HG02884 (cell line): ENCODE data around the gene KLHL12.

Experiments used
- ATAC-seq: cut with Tn5 transposase; IDR thresholded peaks from one replicate; pipeline ENCODE4 v1.9.1; 2021; ENCODE audit warnings: mild to moderate bottlenecking, moderate library complexity; ENCODE audit not compliant: unreplicated experiment

Gene KLHL12

DNA sequence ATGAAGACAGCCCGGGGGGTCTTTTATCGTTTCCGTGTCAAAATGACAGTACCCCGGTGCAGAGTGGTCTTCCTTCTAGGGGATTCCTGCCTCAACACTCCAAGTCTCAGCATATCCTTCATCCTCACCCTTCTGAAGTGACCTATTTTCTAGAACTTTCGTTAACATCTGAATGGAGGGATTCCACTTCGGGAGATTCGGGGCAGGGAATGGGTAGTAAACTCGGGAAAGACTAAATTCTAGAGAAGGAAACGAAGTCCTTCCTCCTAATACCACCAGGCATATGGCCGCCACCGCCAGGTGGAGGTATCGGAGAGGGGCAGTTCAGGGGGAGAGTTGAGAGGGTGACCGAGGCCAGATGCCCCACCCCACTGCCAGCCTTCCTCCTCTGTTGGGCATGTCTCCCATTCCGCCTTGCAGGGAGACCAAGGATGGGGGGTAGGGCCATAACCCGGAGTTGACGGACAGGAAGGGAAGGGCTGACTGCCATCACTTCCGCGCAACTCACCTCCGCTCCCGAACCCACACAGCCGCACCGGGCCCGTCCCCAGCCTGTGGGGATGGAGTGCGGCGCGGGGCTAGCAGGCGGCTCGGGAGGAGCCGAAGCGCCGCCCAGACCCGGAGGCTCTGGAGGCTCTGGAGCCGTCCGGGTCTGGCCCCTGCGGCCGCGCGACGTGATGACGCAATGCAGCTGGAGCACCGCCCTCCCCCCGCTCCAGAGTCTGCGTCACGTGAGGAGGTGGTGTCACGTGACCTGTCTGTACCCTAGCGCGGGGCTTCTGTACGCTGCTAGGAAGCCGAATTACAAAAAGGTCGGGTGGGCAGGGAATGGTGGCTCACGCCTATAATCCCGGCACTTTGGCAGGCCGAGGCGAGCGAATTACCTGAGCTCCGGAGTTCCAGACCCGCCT is at the start of gene KLHL12:
Gene KLHL12 (minus strand): TSS at position 654 of the 911 bp plus-strand sequence. CDS start 2,072 bp downstream, outside the sequence.
- peak; percentile 85 for ATAC-seq

DNA sequence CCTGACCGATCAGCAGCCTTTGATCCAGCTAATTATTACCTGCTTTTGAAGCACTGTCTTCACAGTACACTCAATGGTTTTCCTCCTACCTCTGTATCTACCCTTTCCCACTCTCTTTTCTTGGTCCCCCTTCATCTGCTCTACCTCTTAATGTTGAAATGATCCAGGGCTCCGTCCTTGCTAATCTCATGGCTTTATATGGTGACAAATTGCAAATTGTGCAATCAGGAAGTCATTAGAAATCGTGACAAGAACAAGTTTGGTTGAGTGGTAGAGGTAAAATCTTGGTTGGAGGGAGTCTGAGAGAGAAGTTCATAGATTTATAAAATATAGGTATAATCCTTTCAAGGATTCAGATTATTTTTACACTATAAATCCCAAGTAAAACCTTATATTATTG is 49.6 kb upstream of the KLHL12 start:
- ATAC-seq = no peak

DNA sequence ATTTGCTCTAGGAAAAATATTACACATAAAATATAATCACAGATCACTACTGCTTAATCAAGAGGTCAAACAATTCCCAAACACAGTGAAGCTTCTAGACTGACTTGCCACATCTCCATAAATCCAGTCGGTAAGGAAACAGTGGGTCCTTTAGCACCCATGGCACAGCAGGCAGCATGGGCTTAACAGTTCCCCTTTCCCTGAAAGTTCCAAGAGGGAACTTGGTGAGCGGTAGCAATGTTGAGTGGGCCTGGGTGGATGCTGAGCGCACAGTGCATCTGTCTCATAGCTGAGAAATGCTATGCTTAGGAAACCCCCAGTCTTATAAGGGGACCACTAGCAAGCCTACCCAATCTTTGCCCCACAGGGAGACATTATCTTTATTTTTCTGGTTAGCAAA is 47.8 kb upstream of the KLHL12 start:
- ATAC-seq = no peak

DNA sequence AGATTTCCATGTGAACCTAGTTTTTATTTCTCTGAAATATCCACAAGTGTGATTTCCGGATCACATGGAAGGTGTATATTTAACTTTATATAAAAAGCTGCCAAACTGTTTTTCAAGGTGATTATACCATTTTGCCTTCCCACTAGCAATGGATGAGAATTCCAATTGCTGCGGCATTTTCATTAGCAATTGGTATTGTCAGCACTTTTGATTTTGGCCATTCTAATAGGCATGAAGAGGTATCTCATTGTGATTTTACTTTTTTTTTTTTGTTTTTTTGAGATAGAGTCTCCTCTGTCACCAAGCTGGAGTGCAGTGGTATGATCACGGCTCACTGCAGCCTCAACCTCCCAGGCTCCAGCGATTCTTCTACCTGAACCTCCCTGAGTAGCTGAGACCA is 45.0 kb upstream of the KLHL12 start:
- ATAC-seq = no peak

DNA sequence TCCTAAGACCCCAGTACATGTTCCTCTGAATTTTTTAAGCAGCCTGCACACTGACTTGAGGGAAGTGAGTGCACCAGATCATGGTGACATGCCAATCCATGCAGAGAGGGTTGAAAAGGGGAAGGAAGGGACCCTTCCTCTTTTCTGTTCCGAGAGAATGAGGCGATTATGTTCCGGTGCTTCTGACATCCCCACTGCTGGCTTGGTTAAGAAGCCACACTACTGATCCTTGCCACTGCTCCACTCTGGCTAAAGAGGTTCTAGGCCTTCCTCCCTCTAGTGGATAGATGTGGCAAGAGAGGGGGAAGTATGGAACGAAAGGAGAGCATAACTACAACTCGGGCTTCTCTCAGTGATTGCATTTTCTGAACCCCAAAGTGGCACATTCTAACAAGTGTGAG is 41.9 kb upstream of the KLHL12 start:
- no peak for ATAC-seq

DNA sequence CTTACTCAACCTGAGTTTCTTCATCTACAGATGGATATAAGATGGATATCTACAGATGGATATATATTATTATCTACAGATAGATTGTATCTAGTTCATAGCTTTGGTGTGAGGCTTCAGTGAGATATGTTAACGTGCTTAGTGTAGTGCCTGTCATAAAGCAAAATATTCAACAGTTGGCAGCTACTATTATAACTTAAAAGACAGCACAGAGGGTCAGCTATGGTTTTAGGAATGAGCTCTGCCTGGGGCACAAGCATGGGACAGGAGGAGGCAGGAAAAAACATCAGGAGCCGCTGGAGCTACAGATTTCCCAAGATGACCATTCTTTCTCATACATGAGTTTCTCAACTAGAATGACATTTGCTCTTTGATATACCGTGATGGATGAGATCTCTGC is 41.3 kb upstream of the KLHL12 start:
- ATAC-seq = no peak

DNA sequence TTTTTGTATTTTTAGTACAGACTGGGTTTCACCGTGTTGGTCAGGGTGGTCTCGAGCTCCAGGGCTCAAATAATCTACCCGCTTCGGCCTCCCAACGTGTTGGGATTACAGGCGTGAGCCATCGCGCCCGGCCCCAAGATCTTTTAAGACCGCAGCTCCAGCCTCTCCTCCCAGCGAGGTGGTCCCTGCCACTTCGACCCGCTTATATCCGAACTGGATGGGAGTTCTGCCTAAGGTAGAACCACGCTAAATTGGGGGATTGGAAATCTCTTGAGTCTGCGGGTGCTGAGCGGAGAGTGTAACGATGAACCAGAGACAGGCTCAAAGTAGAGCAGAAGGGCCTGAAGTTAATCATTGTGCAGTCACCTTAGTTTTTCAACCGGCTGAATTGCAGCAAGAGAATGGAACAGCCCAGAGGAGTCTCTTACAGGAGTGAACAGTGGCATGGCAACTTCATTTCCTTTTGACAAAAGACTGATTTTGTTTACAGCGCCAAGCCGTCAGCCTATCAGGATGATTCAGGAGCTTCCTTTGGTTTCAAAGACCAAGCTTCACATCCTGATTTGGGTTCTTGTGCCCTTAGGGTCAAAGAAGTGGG is 40.7 kb upstream of the KLHL12 start:
- no peak for ATAC-seq

DNA sequence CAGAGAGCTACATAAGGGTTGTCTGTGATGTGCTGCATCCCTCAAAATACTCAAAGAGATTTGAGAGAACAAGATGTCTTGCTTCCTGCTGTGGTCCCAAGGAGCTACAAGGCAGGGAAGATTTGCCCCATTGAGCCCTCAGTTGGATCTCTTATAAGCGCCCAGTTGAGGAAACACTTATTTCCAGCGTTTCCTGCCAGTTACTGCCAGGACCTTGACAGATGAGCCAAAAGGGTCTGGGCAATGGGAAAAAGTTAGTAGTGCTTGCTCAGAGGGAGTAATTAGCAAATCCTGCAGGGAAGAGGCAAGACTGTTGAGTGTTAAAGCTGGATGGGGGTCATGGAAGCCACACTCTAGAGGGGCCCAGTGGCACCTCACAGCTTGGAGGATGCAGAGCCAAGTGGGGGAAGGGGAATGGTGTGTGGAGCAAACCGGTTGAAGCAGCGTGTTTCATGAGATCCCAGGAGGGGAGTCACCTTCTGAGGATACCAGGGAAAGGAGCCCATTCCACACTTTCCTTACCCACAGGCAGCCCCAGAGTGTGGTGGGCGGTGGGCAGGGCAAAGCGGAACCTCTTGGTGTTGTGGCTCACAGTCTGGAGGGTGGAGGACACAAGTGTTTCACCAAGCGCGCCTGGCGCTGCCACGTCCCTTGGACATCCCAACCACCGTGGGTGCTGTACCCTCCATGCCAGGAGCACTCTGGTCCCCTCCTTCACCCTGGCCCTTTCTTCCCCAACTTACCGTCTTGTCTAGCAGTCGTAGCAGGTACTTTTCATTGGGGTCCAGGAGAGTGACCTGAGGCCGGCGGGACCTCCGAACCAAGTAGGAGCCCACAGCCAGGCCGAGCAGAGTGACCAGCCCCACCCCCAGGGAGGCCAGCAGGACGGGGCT is 39.2 kb upstream of the KLHL12 start:
- no peak for ATAC-seq

DNA sequence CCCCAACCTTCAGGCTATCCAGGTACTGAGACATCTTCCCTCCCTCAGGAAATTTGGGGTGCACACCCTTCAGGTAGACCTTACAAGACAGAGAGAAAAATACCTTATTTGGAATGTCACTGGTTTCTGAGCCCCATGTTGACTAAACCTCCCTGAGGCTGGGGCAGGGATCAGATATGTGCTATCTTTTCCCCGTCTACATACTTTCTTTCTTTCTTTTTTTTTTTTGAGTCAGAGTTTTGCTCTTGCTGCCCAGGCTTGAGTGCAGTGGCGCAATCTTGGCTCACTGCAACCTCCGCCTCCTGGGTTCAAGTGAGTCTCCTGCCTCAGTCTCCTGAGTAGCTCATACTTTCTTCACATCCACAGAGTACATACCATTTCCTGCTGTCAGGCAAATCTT is 38.4 kb upstream of the KLHL12 start:
- ATAC-seq = no peak

DNA sequence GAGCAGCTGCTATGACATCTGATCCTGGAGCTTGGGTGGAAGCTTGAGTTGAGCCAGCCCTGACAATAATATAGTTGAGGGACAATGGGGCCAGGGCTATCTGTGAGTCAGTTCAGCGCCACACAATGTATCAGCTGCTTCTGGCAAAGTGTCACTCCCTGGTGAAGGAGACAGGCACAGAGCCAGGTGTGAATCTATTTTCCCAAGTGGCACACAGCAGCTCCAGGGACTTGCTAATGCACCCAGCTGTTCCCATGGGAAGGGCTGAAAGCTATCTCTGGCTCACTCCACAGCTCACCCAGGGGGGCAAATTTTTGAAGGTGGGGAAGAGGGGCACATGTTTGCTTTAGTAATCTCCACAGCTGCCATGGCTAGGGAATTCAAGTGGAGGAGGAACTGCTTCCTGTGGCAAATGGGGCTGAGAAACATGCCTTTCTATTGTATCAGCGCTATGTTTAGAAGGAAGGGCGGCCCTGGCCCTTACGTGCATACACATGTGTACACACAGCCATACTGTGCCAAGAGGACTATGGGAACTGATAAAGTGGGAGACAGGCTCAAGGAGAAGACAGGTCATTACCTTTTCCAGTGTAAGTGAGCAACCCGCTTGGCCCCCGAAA is 37.9 kb upstream of the KLHL12 start:
- no peak for ATAC-seq

DNA sequence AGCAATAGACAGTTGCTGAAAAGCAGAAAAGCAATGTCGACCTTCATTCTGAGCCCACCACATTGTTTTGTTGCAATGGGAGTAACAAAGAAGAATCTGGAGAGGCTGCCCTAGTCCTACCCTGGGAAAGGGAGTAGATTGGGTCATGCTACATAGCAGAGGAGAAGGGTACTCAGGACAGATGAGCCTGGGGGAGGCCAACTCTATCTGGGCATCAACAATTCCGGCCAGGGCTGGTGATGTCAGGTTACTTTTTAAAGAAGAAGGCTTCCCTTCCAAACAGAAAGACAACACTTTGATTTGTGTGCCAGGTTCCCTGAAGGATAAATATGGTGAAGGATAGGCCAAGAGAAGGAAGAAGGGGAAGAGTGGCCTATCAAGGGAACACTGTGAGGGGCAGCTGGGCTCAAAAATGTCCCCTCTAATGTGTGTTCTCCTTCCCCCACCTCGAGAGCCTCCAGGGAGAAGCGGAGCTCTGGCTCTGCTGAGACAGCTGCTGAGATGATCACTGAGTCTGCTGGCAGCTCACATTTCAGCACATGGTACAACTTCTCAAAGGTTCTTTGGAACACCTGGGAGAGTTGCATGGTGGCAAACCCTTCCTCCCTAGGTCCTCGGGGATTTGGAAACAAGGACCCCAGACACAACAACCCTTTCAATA is 34.3 kb upstream of the KLHL12 start:
- ATAC-seq = no peak

DNA sequence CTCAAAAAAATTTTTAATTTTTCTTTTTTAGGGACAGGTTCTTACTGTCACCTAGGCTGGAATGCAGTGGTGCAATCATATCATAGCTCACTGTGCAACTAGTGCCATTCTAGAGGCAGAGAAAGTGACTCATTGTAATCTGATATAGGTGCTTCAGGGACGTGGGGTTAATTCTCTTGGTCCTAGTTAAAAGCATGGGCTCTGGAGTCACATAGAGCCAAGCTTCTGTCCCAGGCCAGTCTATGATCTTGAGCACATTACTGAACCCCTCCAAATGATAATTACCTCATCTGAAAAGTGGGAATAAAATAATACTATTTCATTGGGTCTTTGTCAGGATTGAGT is 32.2 kb upstream of the KLHL12 start:
- ATAC-seq = no peak

DNA sequence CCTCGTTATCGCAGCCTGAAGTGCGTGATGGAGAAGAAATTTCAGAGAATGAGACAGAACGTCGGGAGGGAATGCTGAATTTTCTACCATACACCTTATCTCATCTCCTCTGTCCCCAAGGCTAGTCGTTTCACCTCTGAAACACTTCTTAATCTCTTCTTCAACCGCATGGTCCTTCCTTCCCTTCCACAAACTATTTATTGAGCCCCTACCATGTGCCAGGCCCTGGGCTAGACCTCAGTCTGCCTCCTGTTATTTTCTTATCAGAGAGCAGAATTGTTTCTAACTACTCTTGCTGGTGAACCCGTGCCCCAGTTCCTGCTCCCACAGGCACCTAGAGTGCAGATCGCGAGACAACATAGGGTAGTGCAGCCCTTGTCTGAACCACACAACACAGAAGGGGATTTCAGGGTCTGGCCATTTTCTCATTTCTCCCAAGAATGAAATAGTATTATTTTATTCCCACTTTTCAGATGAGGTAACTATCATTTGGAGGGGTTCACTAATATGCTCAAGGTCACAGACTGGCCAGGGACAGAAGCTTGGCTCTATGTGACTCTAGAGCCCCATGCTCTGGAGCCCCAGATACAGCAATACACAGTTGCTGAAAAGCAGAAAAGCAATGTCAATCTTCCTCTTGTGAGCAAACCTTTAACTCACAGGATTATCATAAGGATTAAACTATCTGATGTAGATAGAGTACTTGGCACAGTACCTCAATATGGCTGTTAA is 31.7 kb upstream of the KLHL12 start:
- no peak for ATAC-seq

DNA sequence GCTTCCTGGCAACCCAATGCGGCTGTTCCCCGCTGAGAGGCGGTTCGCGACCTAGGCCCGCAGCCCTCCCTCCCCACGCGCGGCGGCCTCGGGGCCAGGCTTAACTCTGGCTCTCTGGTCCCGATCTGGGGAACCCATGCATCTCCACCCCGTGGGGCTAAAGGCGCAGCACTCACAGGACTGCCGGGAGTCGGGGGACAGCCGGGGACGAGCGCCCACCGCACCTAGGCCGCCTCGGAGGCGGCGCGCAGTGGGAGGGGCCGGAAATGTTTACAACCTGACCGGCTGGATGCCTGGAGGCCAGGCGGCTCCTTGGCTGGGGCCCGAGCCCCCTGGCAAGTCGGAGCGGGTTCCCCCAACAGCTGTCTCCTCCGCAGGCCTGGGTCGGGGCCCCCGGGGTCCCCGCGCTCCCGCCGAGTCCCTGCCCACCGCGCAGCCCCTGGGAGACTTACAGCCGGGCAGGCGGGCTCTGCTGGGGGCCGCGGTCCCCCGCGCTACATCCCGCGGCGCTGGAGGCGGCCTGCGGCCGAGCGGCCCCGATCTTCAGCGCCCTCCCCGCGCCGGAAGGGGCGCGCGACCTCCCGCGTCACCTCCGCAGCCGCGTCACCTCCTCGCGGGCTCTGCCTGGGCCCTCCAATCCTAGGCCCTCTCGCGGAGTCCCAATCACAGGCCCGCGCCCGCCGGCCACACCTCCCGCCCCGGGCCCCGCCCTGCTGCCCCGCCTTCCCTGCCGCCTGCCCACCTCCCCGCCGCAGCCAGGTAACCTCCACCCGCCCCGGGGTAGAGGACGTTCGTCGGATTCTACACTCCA is 30.9 kb upstream of the KLHL12 start, which contains the start of gene ADIPOR1:
Gene ADIPOR1 (minus strand): TSS at position 580 of the 811 bp plus-strand sequence. CDS start 7,242 bp downstream, outside the sequence.
- peak; percentile 97 for ATAC-seq

DNA sequence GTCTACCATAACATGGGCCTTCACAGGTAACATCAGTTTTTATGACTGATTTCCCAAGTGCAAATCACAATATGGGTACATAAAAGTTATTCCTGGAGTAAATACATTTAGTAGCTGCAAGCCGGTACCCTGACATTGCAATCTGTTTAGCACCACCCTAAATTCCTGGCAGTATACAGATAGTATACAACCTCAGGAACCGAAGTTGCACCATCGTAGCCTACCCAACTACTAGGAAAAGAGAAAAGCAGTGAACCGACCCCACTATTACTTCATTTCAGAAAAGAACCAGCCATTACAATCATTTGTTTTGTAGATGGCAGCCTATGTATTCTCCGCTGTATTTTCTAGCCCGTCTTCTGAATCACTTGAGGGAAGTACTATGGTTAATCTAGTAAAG is 29.9 kb upstream of the KLHL12 start:
- ATAC-seq = no peak

DNA sequence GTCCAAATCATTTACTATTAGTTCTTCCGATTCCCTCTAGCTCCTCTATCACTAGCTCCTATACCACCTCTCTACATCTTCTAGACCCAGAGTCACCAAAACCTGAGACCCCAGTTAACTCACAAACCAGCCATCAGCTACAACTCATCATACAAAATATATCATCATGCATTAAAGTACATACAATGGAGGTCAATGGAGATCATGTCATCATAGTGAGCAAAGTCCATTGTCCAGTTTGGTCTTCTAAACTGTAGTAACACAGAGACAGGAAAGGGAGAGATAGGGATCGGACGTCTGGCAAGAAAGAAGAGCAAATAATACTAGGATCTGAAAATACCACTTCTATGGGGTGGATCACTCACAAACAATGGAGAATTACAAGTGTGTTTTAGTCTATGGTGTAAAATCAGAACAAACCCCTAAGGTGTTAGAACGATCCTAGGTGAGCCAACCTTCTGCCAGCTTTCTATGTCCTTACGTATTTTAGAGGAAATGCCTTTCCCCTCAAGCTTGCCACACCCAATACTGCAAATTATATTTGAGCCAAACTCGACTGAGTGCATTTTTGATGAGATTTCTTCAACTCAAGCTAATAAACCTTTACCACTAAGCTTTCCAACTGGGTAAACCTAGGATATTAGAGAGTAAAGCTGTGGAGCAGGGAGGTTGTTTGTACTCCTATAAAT is 27.2 kb upstream of the KLHL12 start:
- ATAC-seq = no peak

DNA sequence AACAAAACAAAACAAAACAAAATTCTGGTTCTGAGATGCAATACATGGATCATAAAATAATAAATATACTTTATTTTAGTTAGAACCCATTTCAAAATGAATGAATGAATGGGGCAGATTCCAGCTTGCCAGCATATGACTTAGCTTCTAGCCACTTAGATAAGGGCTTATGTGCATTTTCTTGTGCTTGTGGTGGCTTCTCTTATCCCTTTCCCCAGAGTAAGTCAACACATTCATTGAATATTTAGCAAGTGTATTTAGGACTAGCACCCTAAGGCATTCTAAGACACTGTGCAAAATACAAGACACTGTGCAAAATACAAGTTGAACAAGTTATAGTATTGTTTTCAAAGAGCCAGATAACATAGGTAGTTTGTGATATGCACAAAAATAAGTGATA is 26.4 kb upstream of the KLHL12 start:
- no peak for ATAC-seq

DNA sequence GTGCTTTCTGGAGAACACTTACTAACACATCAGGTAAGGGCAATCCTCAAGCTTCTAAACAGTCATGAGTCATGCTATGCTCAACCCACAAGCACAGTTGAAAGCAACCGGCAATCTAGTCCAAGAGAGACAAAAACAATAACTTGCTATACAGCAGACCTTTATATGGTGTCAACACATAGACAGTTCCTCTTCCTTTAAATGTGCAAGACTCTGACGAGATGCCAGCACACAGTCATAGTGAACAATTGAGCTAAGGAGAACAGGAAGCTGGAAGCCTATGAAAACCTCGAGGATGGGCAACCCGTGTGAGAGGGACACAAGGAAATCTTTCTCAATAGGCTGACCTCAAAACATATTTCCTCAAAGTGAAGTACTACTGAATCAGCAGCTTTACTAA is 25.8 kb upstream of the KLHL12 start:
- no peak for ATAC-seq
